GM21737 (cell line): Measurements from ENCODE around the gene PCYOX1L.

Experiments used
- ATAC-seq: cut with Tn5 transposase; IDR thresholded peaks from one replicate; pipeline ENCODE4 v1.9.1; 2021; ENCODE audit warnings: mild to moderate bottlenecking, moderate library complexity; ENCODE audit not compliant: unreplicated experiment

PCYOX1L gene

DNA sequence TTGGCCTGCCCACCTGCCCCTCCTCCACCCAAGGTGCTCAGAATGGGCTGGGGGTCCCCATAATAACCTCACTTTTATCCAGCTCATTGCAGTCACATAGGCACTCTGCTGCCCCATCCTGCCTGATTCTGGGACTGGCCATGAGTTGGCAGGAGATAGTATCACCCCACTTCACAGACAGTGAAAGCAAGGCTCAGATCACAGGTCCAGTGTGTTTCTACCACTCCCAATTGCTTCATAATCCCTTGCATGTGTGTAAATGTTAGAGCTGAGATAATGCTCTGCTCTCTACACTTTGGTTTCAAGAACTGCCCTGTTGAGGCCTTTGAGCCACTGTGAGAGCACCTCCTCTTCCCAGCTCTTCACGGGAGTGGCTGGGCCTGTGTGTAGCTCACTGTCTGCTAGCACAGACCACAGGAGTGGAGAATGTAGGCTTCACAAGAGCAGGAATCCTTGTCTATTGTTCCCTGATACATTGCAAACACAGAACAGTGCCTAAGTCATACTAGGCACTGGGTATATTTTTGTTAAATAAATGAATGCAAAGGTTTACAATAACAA, 8.4 kb downstream of the PCYOX1L start:
- ATAC-seq = no peak

DNA sequence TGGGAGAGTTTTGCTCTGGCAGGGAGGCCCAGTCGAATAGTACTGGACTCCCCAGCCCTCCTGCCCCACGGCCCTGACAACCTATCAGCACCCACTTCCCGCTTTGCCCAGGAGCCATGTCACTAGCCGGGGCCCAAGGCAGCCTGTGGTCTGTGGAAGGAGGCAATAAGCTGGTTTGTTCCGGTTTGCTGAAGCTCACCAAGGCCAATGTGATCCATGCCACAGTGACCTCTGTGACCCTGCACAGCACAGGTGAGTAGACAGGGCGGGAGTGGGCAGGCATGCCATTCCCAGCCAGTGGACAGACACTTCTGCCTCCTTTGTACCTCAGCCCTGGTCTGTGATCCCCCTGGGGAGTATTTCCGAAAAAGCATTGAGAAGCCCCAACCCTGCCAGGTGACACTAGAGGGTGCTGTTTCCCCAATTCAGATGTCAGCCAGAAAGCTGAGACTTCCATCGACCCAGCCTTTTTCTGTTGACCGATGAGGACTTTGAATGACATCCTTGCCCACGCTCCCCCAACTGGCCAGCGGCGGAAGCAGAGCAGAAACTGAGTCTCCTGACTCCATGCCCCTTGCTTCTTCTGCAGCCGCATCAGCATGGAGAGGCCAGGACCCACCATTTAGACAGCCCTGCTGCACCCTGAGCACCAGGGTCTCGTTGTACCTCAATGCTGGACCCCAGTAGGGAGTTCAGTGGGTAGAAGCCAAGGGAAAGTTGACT, 9.6 kb downstream of the PCYOX1L start:
- peak; percentile 58 for ATAC-seq

DNA sequence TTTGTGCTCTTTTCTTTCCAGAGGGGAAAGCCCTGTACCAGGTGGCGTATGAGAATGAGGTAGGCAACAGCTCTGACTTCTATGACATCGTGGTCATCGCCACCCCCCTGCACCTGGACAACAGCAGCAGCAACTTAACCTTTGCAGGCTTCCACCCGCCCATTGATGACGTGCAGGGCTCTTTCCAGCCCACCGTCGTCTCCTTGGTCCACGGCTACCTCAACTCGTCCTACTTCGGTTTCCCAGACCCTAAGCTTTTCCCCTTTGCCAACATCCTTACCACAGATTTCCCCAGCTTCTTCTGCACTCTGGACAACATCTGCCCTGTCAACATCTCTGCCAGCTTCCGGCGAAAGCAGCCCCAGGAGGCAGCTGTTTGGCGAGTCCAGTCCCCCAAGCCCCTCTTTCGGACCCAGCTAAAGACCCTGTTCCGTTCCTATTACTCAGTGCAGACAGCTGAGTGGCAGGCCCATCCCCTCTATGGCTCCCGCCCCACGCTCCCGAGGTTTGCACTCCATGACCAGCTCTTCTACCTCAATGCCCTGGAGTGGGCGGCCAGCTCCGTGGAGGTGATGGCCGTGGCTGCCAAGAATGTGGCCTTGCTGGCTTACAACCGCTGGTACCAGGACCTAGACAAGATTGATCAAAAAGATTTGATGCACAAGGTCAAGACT, 10.3 kb downstream of the PCYOX1L start:
- no peak for ATAC-seq

DNA sequence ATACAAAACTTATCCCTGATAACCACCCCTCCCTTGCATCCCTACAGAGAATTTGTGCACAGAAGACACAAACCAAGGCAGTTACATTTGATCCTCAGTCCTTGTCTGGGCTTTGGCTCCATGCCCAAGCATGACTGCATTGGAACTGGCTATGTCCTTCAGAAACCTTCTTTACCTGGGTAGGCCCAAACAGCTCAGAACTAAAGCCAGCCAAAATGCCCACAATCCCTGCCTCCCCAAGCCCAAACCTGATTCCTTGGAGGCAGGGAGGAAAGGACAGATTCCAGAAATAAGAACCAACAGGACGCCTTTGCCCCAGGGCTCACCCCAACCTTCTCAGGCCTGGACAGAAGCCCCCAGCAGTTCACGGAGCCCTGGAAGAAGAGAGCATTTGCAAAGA, 13.0 kb downstream of the PCYOX1L start:
- ATAC-seq = no peak

DNA sequence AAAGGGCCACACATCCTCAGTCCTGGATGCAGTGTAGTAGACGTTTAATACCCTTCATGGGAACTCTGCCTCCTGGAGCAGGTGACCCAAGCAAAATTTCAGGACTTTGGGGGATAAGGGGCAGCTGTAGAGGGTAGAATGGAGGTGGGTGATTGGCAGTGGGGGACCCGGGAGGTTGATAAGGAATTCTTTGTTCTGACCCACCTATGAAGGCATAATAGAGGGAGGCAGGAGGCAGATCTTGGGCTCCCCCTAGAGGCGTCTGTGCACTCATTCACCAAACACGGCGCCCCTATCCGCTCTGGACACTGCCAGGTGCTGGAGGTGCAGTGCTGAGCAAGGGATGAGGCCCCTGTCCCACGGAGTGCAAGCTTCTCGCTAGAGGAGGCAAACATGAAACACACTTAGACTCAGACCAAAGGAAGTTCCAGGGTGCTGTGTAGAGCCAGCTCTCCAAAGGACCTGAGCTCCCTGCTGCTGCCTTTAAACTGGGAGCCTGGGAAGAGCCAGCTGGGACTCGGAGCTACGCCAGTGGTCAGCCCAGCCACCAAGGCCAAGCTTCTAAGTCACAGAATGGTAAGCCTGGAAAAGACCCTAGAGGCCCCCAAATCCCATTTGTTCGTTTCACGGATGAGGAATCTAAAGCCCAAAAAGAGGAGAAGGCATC, 13.6 kb downstream of the PCYOX1L start:
- peak; percentile 56 for ATAC-seq

DNA sequence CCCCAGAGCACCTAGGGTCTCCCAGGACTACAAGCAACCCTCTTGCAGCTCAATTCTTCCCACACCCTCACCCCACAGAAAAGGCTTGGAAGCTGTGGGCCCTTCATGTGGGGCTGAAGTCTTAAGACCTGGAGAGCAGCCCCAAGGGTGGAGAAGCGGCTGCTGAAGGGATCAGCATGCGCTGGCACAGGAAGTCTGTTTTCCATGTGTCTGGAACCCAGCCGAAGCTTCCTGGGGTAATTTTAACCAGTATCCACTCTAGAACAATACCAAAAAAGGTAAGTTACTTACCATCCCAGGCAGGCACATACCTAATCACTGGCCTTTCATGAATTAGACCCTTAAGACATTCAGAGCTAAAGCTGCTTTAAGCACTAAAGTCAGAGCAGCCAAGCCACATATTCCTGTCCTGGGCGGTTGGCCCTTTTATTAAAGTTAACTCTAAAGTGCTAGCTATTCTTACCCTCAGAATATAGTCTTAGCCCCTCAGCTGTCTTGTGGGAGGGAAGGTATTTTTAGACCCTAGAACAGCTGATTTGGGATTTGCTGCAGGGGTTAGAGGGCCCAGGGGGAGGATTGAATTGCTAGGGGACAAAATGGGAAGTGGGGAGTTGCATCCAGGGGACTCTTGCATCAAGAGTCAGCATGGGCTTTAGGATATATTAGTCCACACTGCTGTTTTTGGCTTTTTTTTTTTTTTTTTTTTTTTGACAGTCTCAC, 14.4 kb downstream of the PCYOX1L start:
- ATAC-seq = no peak

DNA sequence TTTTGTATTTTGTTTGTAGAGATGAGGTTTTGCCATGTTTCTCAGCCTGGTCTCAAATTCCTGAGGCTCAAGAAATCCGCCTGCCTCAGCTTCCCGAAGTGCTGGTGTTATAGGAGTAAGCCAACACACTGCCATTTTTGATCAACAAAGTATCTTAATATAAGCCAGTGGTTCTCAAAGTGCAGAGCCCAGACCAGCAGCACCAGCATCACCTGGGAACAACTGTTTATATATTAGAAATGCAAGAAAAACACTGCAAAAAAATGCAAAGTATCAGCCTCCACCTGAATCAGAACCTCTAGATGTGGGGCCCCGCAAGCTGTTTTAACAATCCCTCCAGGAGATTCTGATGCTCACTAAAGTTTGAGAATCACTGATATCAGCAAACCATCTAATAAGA, 15.1 kb downstream of the PCYOX1L start:
- no peak for ATAC-seq

DNA sequence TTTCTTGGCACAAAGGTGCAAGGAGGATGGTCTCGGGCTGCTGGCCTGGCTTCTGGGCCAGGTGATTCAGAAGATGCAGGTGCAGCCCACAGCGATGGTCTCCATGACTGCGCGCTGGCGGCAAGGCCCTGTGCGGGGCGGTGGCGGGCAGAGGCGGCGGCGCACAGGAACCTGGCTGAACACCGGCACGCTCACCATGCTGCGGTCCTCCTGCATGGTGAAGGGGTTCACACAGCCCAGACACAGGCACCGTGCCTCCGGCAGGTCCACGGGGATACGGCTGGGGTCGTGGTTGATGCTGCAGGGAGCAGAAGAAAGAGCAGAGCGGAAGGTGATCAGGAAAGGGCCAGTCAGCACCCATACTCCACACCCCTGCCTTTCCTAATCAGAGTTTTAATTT, 16.5 kb downstream of the PCYOX1L start:
- no peak for ATAC-seq

DNA sequence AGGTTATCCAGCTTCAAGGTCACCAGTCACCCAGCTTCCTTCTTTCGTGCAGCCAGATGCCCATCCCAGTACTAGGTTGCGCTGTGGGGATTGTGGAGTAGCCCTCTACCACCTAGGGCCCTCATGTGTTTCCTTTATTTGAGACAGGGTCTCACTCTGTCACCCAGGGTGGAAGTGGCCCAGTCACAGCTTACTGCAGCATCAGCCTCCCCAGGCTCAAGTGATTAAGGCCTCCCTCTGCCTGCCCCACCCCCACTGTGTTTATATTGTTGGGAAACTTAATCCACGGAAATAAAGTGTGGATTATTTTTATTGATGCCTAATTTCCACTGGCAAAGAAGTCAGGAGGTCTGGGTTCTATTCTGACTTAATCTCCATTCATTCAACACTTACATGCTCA, 17.0 kb downstream of the PCYOX1L start:
- ATAC-seq = no peak

DNA sequence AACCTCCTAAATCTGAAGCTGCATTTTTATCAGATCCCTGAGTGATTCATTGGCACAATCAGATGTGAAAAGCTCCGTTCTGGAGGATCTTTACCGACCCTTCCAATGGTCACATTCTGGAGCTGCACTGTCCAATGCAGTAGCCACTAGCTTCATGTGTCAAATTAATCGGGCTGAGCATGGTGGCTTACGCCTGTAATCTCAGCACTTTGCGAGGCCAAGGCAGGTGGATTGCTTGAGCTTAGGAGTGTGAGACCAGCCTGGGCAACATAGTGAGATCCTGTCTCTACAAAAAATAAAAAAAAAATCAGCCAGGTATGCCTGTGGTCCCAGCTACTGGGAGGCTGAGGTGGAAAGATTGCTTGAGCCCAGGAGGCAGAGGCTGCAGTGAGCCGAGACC, 17.6 kb downstream of the PCYOX1L start:
- ATAC-seq = no peak

DNA sequence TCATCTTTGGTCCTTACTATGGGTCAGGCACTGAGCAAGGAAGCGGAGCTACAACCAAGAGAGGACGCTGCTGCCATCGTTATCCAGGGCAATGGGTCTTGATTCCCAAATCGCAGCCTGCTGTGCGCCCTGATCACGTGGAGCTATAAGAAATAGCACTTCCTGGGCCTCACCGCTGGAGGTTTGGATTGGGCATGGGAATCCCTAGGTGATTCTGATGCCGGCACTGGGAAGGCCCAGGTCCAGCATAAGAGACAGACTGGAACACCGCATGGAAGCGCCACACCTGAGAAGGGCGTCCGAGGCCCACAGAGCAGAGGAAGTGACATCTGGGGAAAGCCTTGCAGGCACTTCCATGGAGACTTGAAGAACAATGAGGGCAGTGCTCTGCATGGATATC, 18.3 kb downstream of the PCYOX1L start:
- no peak for ATAC-seq

DNA sequence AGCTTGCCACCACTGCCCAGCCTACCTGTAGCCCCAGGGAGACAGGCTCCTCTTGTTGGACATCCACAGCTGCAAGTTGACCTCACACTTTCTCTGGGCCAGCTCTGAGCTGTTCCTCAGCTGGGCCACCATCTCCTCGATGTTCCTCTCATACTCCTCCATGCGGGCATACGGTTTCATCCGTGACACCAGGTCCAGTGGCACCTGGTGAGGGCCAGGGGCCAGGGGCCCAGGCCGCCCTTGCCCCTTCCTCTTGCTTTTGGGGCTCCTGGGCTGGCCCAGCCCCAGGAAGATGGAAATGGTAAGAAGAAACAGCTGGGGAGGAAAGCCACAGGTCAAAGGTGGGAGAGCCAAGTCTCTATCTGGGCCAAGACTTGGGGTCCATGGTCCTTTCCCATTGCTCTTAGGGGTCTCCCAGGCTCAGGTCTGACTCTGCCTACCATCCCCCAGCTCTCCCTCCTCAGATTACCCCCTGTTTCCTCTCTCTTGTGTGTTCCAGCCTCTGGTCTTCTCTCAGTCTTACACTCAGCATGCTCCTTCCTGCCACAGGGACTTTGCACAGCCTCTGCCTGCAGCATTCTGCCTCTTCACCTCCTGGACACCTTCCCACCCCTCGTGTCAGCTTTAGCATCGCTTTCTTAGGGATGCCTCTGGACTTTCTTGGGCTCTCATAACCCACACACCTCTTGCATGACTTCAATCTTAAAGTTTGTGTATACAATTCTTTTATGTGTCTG, 19.0 kb downstream of the PCYOX1L start:
- ATAC-seq = no peak

DNA sequence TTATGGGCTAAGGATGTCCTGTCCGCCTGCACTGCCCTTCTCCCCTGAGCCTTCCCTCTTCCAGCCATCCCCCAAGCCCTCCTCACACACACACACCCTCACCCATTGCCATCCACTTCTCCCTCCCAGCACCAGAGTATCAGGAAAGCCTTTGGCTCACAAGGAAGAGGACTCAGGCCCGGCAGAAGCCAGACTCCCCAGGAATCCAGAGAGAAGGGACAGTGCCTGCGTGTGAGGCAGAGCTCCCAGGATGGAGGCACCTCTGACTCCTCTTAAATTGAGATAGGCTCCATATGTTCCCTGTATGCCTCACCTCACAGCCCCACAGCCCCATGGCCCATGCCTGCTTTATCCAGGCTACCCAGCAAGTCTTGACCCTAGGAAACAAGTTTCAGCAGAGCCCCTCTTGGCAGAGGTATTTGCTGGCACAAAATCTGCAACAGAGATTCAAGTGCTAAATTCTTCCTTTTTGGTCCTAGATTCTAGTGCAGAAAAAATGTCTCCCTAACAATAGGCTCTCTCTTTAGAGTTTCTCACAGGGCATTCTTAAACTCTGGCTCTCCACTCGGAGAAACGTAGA, 20.5 kb downstream of the PCYOX1L start:
- no peak for ATAC-seq

DNA sequence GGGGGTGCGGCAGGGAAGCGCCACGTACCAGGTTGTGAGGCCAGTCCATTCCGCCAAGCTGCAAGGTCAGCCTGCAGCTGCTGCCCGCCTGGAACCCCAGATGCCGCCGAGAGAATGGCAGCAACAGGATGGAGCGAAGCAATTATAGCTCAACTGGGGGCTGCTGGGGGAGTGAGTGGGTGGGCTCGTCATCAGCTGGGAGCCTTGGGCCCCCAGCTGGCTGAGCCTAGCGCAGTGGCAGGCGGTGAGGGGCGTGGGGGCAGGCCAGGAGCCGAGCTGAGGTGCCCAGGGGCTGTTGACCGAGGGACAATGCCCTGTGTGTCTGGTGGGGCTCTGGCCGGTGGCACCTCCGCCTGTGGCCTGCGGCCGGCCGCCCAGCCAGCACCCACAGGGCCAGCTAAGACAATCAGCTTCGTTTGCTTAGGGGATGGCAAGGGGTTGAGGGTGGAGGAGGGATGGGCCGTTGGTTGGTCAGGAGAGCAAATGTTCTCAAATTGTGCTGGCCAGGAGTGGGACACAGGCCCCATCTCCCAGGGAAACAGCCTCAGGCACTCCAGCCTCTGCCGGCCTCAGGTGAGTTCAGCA, 21.4 kb downstream of the PCYOX1L start, which contains the start of gene IL17B:
Gene IL17B, minus strand, starts transcription at position 116 of the 585 bp plus-strand sequence. Its CDS starts 67 bp downstream, at position 49.
- ATAC-seq = no peak

DNA sequence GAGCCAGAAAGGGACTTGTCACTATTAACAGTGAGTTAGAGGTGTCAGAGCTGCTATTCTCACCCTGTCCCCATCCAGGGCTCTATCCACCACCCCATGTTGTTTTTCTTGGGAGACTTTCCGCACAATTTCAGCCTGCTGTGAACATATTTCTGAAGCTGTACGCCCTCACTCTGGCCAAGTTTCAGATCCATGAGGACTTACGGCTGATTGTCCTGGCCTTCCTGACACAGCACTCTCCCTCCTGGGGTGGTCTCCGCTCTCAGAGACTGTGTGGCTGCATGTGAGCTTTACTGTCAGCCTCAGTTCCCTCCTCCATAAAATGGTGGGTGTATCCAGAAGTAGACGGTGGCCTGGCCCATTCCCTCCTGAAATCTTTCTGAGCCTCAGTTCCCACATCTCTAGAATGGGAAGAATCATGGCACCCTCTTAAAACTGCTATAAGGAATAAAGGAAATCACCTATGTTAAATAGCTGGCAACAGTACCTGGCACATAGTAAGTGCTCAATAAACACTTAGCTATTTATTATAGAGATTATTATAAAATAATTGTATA, 22.1 kb downstream of the PCYOX1L start:
- ATAC-seq = no peak

DNA sequence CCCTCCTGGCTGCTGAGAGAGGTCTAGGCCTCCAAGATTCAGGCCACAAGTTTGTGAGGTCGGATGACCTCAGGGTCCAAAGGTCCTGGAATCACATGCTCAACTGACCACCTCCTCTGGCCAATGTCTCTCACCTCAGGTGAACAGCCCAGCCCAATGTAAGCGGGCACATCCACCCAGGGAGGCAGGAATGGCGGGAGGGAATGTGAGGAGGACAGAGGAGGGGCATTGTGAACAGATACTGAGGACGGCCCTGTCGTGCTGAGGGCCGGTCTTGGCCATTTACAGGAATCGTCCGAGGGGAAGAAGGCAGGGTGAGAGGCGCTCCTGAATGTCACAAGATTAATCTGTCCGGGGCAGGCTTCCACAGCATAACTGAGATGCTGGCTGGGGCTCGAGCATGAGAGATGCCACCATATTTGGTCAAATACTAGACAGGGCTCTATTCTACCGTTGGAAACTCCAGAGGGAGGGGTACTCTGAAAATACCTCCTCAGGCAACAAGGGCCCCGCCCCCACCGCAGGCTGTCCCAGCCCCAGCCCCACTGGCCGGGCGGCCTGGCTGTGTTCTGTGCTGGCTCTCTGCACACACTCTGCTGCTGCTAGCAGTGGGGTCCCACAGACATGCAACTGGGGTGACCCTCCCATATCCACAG, 22.7 kb downstream of the PCYOX1L start:
- ATAC-seq = no peak

DNA sequence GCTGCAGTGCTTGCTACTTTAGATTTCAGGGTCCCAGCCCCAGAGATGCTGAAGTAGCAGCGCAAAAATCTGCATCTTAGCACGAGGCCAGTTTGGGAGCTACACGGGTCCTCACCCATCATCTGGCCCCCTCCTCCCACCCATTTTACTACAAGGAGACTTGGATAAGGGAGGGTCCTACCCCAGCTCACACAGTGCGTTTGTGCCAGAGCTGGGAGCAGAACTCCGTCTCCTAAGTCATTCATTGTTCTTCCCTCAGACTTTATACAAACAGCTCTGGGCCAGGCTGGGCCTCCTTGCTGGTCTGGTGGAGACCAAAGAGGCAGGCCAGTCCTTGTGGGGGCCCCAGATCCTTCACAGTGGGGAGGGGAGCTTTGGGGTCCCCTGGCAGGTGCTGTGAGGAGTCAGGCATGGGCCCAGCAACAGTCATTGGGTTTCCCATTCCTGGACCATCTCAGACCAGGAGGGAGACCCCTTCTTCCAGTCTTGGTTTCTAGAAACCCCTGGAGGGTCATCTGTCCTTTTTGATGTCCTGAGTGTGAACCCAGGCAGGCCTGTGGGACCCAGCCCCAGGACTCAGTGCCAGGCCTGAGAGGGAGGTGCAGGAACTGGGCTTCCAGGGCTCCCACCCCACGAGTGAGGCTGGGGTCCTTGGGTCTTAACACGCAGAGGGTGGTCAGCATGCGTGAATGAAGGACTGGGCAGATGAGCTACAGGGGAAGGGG, 23.6 kb downstream of the PCYOX1L start:
- ATAC-seq = peak; percentile 17

DNA sequence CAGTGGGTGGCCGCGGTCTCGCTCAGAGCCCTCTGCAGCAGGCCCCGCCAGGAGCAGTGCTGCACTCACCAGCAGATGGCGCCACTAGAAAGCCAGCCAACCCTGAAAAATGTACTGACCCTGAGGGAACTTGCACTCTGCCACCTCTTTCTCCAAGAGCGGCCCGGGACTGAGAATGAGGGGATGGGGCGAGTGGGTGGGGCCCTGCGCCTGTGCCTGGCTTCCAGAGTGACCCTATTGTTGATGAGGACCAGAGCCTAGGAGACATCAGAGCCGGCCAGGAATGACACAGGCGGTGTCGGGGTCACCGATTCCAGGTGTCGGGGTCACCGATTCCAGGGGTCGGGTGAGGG, 24.1 kb downstream of the PCYOX1L start:
- peak; percentile 73 for ATAC-seq
